ENCODE data around the gene TIE1. TPM values are rescaled to one million over a fixed set of nuclear protein-coding genes. Genes with fewer than 3 reads are reported as not detected.

TIE1 gene
- total and polyA plus RNA-seq, 9 of the 15 experiments (the other 6 are each of a cell fraction or from before 2014, with no cell fraction given): 0.07 to 0.49 (median 0.14) TPM; not detected in 4

- no peak; the same call in 1 of the 2 replicates for TF ChIP-seq KDM2B (CRISPR knock-in tag; IDR thresholded peaks at IDR 0.05)
- 0 out of 2 replicates have a peak, but pooled peaks have one; percentile 13 for TF ChIP-seq ELF2 (CRISPR knock-in tag; IDR thresholded peaks at IDR 0.05)
- TF ChIP-seq FOSL1 (tag; conservative IDR thresholded peaks at IDR 0.05): no peak
- TF ChIP-seq ZBTB33 (CRISPR knock-in tag; IDR thresholded peaks at IDR 0.05): no peak
- no peak for TF ChIP-seq ZNF77 (CRISPR knock-in tag; IDR thresholded peaks at IDR 0.05)
- TF ChIP-seq, protein P1, sequence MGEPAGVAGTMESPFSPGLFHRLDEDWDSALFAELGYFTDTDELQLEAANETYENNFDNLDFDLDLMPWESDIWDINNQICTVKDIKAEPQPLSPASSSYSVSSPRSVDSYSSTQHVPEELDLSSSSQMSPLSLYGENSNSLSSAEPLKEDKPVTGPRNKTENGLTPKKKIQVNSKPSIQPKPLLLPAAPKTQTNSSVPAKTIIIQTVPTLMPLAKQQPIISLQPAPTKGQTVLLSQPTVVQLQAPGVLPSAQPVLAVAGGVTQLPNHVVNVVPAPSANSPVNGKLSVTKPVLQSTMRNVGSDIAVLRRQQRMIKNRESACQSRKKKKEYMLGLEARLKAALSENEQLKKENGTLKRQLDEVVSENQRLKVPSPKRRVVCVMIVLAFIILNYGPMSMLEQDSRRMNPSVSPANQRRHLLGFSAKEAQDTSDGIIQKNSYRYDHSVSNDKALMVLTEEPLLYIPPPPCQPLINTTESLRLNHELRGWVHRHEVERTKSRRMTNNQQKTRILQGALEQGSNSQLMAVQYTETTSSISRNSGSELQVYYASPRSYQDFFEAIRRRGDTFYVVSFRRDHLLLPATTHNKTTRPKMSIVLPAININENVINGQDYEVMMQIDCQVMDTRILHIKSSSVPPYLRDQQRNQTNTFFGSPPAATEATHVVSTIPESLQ (CRISPR knock-in tag; IDR thresholded peaks at IDR 0.05): no peak
- TF ChIP-seq THRB (CRISPR knock-in tag; conservative IDR thresholded peaks at IDR 0.05): no peak
- peak; percentile 32 for TF ChIP-seq ZNF146 (CRISPR knock-in tag; IDR thresholded peaks at IDR 0.05; ENCODE audit: unreplicated experiment)
- TF ChIP-seq EGR1 (conservative IDR thresholded peaks at IDR 0.05): peak; percentile 68
- TF ChIP-seq L3MBTL2 (IDR thresholded peaks at IDR 0.05): peak; percentile 76
- no peak for TF ChIP-seq ZFP1 (CRISPR knock-in tag; IDR thresholded peaks at IDR 0.05)
- no peak for TF ChIP-seq ZNF217 (CRISPR knock-in tag; IDR thresholded peaks at IDR 0.05)
- TF ChIP-seq, protein P2, sequence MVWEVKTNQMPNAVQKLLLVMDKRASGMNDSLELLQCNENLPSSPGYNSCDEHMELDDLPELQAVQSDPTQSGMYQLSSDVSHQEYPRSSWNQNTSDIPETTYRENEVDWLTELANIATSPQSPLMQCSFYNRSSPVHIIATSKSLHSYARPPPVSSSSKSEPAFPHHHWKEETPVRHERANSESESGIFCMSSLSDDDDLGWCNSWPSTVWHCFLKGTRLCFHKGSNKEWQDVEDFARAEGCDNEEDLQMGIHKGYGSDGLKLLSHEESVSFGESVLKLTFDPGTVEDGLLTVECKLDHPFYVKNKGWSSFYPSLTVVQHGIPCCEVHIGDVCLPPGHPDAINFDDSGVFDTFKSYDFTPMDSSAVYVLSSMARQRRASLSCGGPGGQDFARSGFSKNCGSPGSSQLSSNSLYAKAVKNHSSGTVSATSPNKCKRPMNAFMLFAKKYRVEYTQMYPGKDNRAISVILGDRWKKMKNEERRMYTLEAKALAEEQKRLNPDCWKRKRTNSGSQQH (CRISPR knock-in tag; IDR thresholded peaks at IDR 0.05): no peak
- TF ChIP-seq NCOR1 (IDR thresholded peaks at IDR 0.05): peak; percentile 89
- peak; percentile 51; the same call in 1 of the 2 replicates for TF ChIP-seq ZBTB7A (IDR thresholded peaks at IDR 0.05; ENCODE audit: borderline replicate concordance, control insufficient read depth, low read depth, low read length)
- TF ChIP-seq POLR2G (IDR thresholded peaks at IDR 0.05; ENCODE audit: low read depth, low read length): peak; percentile 55; the same call in 1 of the 2 replicates
- TF ChIP-seq NR2C1 (IDR thresholded peaks at IDR 0.05): no peak
- no peak for TF ChIP-seq NR2C1 (tag; IDR thresholded peaks at IDR 0.05)
- TF ChIP-seq BACH1 (tag; IDR thresholded peaks at IDR 0.05): no peak
- TF ChIP-seq TFAM (CRISPR knock-in tag; conservative IDR thresholded peaks at IDR 0.05): no peak
- TF ChIP-seq MAX (CRISPR knock-in tag; IDR thresholded peaks at IDR 0.05): peak; percentile 91
- peak; percentile 55 for TF ChIP-seq CHD1 (IDR thresholded peaks at IDR 0.05; ENCODE audit: low read length)
Measured at GRCh38 chr1:43367026-43367903, 66.5 kb downstream of the TIE1 start (continued).
